Smooth muscle cell of the brain vasculature (primary cell): ENCODE measurements around the gene FBXO10.
"Not testable (repeated sequence)": the region's sequence is repeated elsewhere in the genome, so short reads cannot be mapped to it uniquely, and the experiment has no call there.

Experiments used
- DNase-seq: peaks from one replicate; pipeline ENCODE4 v3.0.0-alpha.2; 2012; ENCODE audit warnings: low read depth, low spot score

Gene FBXO10

DNA sequence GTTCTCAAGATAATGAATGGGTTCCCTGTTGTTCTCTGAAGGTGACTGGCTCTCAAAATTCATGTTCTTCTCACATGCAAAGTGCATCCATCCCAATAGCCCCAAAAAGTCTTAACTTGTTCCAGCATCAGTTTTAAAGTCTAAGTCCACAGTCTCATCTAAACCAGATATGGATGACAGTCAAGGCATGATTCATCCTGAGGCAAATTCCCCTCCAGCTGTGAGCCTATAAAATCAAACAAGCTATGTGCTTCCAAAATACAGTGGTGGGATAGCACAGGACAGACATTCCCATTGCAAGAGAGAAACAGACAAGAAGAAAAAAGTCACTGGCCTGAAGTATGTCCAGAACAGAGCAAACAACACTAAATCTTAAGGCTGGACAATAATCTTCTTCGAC is 25.4 kb downstream of the FBXO10 start:
- no peak for DNase-seq

- DNase-seq, result no peak
Measured at GRCh38 chr9:37549527-37549926, 26.7 kb downstream of the FBXO10 start.

GRCh38 chr9:37547328-37547878 is 28.8 kb downstream of the FBXO10 start:
- no peak for DNase-seq

- no peak for DNase-seq
Measured at GRCh38 chr9:37543468-37543867, 32.7 kb downstream of the FBXO10 start.

GRCh38 chr9:37542895-37543294 is 33.3 kb downstream of the FBXO10 start:
- no peak for DNase-seq

DNA sequence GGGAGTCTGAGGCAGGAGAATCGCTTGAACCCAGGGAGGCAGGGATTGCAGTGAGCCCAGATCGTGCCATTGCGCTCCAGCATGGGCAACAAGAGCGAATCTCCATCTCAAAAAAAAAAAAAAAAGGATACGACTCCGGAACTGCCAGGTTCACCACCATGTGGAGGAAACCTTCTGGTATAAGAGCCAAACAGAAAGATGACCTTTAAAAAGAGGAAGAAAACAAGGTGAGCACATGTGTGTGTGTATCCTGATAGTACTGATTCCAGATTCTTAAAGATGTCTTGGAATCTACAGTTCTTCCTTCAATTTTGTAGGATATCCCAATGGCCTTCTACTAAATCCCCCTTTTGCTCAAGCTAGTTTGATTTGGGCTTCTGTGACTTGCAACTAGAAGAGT is 33.7 kb downstream of the FBXO10 start:
- no peak for DNase-seq

- DNase-seq, result no peak
Measured at GRCh38 chr9:37541465-37541864, 34.7 kb downstream of the FBXO10 start.

- no peak for DNase-seq
Measured at GRCh38 chr9:37540634-37541033, 35.5 kb downstream of the FBXO10 start.

DNA sequence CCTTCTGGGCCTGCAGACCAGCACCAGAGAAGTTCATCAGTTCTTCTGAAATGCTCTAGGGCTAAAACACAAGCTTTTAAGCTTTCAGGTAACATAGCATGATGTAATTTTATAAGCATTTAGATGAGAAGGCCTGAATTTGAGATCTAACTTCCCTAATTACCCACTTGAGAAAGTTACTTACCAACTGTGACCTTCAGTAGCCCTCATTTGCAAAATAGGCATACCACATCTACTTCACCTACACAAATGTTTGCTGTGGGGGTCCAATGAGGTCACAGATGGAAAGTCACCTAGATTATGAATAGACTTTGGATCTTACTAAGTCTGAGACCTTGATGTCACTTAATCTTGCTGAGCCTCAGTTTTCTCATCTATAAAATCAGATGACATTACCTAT is 36.5 kb downstream of the FBXO10 start:
- DNase-seq, result no peak

DNA sequence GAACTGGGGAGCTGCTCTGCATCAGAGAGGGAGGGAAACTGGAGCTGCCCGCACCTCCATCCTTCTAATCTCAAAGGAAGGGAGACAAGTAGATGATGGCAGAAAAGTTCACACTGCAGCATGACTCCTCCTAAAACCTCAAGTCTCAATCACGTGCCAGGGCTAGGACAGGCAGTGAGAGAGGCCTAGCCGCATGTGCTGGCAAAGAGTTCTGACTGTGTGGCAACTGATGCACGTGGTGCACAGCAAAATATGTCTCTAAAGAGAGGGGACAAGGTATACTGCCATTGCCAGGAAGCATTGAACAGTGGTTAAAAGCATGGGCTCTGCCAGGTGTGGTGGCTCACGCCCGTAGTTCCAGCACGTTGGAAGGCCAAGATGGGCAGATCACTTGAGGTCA is 38.1 kb downstream of the FBXO10 start:
- DNase-seq, result no peak

DNA sequence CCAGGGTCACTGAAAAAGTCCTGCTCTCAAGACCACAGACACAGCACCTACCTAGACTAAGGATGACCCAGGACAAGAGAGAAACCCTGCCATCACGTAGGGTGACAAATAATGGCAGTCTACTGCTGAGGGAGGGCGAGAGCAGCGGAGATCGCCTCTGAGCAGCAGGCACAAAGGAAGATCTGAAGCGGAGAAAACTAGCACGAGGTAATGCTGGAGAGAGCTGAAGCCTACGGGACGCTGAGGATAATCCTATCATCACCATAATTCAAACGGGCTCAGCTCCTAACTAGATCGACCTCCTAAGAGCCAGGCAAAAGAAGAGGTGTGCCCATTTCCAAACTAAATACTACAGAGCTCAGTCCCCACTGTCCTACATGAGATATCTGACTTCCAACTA is 41.3 kb downstream of the FBXO10 start:
- no peak for DNase-seq

- no peak for DNase-seq
Measured at GRCh38 chr9:37534412-37534811, 41.8 kb downstream of the FBXO10 start.

- no peak for DNase-seq
Measured at GRCh38 chr9:37531699-37532098, 44.5 kb downstream of the FBXO10 start.

GRCh38 chr9:37528652-37529471 is 47.3 kb downstream of the FBXO10 start:
- DNase-seq, result peak; percentile 37

- DNase-seq, result no peak
Measured at GRCh38 chr9:37523916-37524315, 52.3 kb downstream of the FBXO10 start.

GRCh38 chr9:37522971-37523370 is 53.2 kb downstream of the FBXO10 start:
- no peak for DNase-seq

DNA sequence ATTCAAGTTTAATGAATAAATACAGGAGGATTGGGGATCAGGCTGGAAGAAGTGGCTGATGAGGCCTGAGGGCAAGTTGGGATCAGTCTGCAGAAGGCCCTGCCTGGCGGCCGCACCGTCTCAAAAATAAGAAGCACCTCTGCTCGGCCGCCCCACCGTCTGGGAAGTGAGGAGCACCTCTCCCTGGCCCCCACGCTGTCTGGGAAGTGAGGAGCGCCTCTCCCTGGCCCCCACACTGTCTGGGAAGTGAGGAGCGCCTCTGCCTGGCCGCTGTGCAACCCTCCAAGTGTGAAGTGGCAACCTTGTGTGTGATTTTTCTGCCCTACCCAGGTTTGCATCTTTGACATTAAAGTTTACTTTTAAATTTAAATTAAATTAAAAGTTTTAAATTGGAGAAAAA is 55.1 kb downstream of the FBXO10 start:
- no peak for DNase-seq

- no peak for DNase-seq
Measured at GRCh38 chr9:37520641-37521040, 55.5 kb downstream of the FBXO10 start.

- no peak for DNase-seq
Measured at GRCh38 chr9:37517923-37518322, 58.3 kb downstream of the FBXO10 start.

- DNase-seq, result no peak
Measured at GRCh38 chr9:37515620-37516258, 60.4 kb downstream of the FBXO10 start.

GRCh38 chr9:37514999-37515398 is 61.2 kb downstream of the FBXO10 start:
- no peak for DNase-seq

GRCh38 chr9:37514415-37514814 is 61.8 kb downstream of the FBXO10 start:
- DNase-seq, result not testable (repeated sequence)

GRCh38 chr9:37512437-37512836 is 63.7 kb downstream of the FBXO10 start:
- DNase-seq, result no peak
